C4-2B (cell line): ENCODE data around the gene EIF4E2.

Experiments used
- CTCF ChIP-seq: fragments of 450-650 bp; conservative IDR thresholded peaks from 2 replicates; pipeline ENCODE4 v1.5.1; 2017; ENCODE audit warnings: mild to moderate bottlenecking
- ZFX ChIP-seq: fragments of 450-650 bp; IDR thresholded peaks from 2 replicates; pipeline ENCODE4 v1.6.1; 2017

GRCh38 chr2:232502511-232502910, 48.0 kb upstream of the EIF4E2 start:
- TF ChIP-seq CTCF (no peak), ZFX (no peak)
